K562 (cell line): ENCODE measurements around the gene GMPR. TPM values are rescaled to one million over a fixed set of nuclear protein-coding genes. Genes with fewer than 3 reads are reported as not detected.
A peak's percentile ranks its signal among the peaks of the same experiment; 100 is the strongest.

ENCODE experiments used
- BACH1 ChIP-seq: fragments of 200-800 bp; sonication (Bioruptor generic); IDR thresholded peaks from 2 replicates; pipeline ENCODE4 v1.6.1; 2016; ENCODE audit warnings: missing genetic modification characterization, missing compliant biosample characterization
- CREB3 ChIP-seq: fragments of 450-650 bp; conservative IDR thresholded peaks from 2 replicates; pipeline ENCODE4 v1.6.1; 2016; ENCODE audit warnings: missing genetic modification characterization, low read depth, mild to moderate bottlenecking, missing compliant biosample characterization, moderate library complexity
- ELK3 ChIP-seq: fragments of 450-650 bp; formaldehyde crosslinking; IDR thresholded peaks from 2 replicates; pipeline ENCODE4 v1.4.0; 2020; ENCODE audit warnings: mild to moderate bottlenecking
- ETV5 ChIP-seq: sonication (generic); formaldehyde crosslinking; IDR thresholded peaks from 2 replicates; pipeline ENCODE4 v1.4.0; 2020; ENCODE audit warnings: low read depth, mild to moderate bottlenecking, missing genetic modification reagents
- GTF2E2 ChIP-seq: fragments of 200-800 bp; sonication (Bioruptor generic); IDR thresholded peaks from 2 replicates; pipeline ENCODE4 v1.6.1; 2016; ENCODE audit warnings: missing genetic modification characterization, missing compliant biosample characterization
- IRF1 ChIP-seq: sonication (generic); formaldehyde crosslinking; IDR thresholded peaks from 2 replicates; pipeline ENCODE4 v1.8.0; 2022; ENCODE audit warnings: missing genetic modification reagents, mild to moderate bottlenecking, borderline replicate concordance
- IRF9 ChIP-seq: fragments of 450-650 bp; IDR thresholded peaks from 2 replicates; pipeline ENCODE4 v1.6.1; 2016; ENCODE audit warnings: missing biosample characterization, missing genetic modification characterization
- KDM1A ChIP-seq, 2 experiments: fragments of 450-650 bp; IDR thresholded peaks; 2 replicates each; pipeline ENCODE4 v1.6.1; 2016; ENCODE audit warnings: mild to moderate bottlenecking in 2 of 2
- KDM5B ChIP-seq: fragments of 200-600 bp; sonication (generic); IDR thresholded peaks from 2 replicates; pipeline ENCODE4 v1.6.1; 2012; ENCODE audit warnings: low read depth, mild to moderate bottlenecking, moderate library complexity, low read length, control low read depth, inconsistent platforms; ENCODE audit not compliant: insufficient replicate concordance
- MAFF ChIP-seq: IDR thresholded peaks from 2 replicates; pipeline ENCODE4 v1.6.1; 2012; ENCODE audit warnings: low read length, improper control_type of control experiment
- MAFG ChIP-seq: fragments of 450-650 bp; conservative IDR thresholded peaks from 2 replicates; pipeline ENCODE4 v1.6.1; 2016; ENCODE audit warnings: missing genetic modification characterization, missing compliant biosample characterization
- NFIX ChIP-seq: fragments of 250-450 bp; sonication (Bioruptor Pico); IDR thresholded peaks from 2 replicates; pipeline ENCODE4 v1.4.0; 2020; ENCODE audit warnings: low read depth, mild to moderate bottlenecking, moderate library complexity
- NR0B1 ChIP-seq: fragments of 450-650 bp; IDR thresholded peaks from one replicate; pipeline ENCODE4 v1.6.1; 2018; ENCODE audit warnings: mild to moderate bottlenecking, moderate library complexity; ENCODE audit not compliant: partially characterized antibody
- NR2F6 ChIP-seq: fragments of 450-650 bp; formaldehyde crosslinking; IDR thresholded peaks from 2 replicates; pipeline ENCODE4 v1.4.0; 2020; ENCODE audit warnings: mild to moderate bottlenecking
- NUFIP1 ChIP-seq: fragments of 450-650 bp; IDR thresholded peaks from 2 replicates; pipeline ENCODE4 v1.6.1; 2018; ENCODE audit not compliant: partially characterized antibody
- SMAD2 ChIP-seq: fragments of 150-350 bp; IDR thresholded peaks from 2 replicates; pipeline ENCODE4 v1.6.1; 2014; ENCODE audit warnings: low read depth, mild to moderate bottlenecking, low read length
- TBL1XR1 ChIP-seq, 2 experiments: IDR thresholded peaks; 2 replicates each; pipeline ENCODE4 v1.6.1; 2012; ENCODE audit warnings: improper control_type of control experiment in 2 of 2, low read length in 2 of 2, mild to moderate bottlenecking in 1 of 2
- TEAD2 ChIP-seq: fragments of 450-650 bp; IDR thresholded peaks from 2 replicates; pipeline ENCODE4 v1.6.1; 2016; ENCODE audit warnings: missing genetic modification characterization, control low read depth, missing compliant biosample characterization
- ZFX ChIP-seq: sonication (generic); formaldehyde crosslinking; IDR thresholded peaks from 2 replicates; pipeline ENCODE4 v1.8.0; 2022; ENCODE audit warnings: mild to moderate bottlenecking, missing genetic modification reagents, moderate library complexity
- ZNF146 ChIP-seq: IDR thresholded peaks from one replicate; pipeline ENCODE4 v1.6.1; 2018; ENCODE audit warnings: missing compliant biosample characterization; ENCODE audit not compliant: unreplicated experiment
- ZNF280A ChIP-seq: fragments of 450-650 bp; IDR thresholded peaks from 2 replicates; pipeline ENCODE4 v1.6.1; 2018; ENCODE audit warnings: mild to moderate bottlenecking, low read depth; ENCODE audit not compliant: partially characterized antibody
- ZNF583 ChIP-seq: fragments of 250-450 bp; sonication (Bioruptor Pico); IDR thresholded peaks from 2 replicates; pipeline ENCODE4 v1.4.0; 2020
- ZNF707 ChIP-seq: fragments of 250-450 bp; sonication (Bioruptor Pico); conservative IDR thresholded peaks from 2 replicates; pipeline ENCODE4 v1.8.0; 2022; ENCODE audit warnings: inconsistent platforms, mild to moderate bottlenecking, moderate library complexity
- polyA plus RNA-seq, 8 experiments: library from polyadenylated mRNA; depleted of rRNA in 4 of 8; stranded (reverse) in 5 of 8; unstranded in 3 of 8; fragments of >200 nt; fragmentation: Nextera tagmentation in 2 of 8; fragmentation: Illumina TruSeq in 1 of 8; extraction: Ambion mirVana in 2 of 8; extraction: Trizol in 1 of 8; gene quantifications; 2 replicates each; pipeline versions ENCODE4 v1.2.1 to v1.2.3, GENCODE V29; 2011 to 2014; ENCODE audit warnings: inconsistent platforms in 1 of 8, missing spikeins in 1 of 8
- total RNA-seq, 7 experiments: library from RNA; depleted of rRNA in 6 of 7; stranded (reverse); fragments of >200 nt in 6 of 7; fragmentation: Illumina TruSeq in 2 of 7; extraction: Trizol in 2 of 7; gene quantifications; 2 replicates each; pipeline versions ENCODE4 v1.2.1 to v1.2.3, GENCODE V29; 2011 to 2021; ENCODE audit warnings: low replicate concordance in 1 of 7

Gene GMPR
- total and polyA plus RNA-seq, 9 of the 15 experiments (the other 6 are each of a cell fraction or from before 2014, with no cell fraction given), result 34.6 to 83.7 (median 49.8) TPM

- TF ChIP-seq IRF9 (tag) (no peak), NR2F6 (CRISPR knock-in tag) (no peak), CREB3 (no peak), IRF1 (0 out of 2 replicates have a peak, but pooled peaks have one; percentile 6), GTF2E2 (tag) (no peak; the same call in 1 of the 2 replicates), TEAD2 (no peak), NR0B1 (no peak), ELK3 (CRISPR knock-in tag) (no peak), BACH1 (tag) (no peak), KDM5B (no peak), ZNF146 (CRISPR knock-in tag) (no peak), SMAD2 (no peak), ZFX (CRISPR knock-in tag) (peak; percentile 50; the same call in 1 of the 2 replicates), ZNF280A (no peak), MAFG (tag) (no peak), ZNF583 (CRISPR knock-in tag) (peak; percentile 30; the same call in 1 of the 2 replicates), TBL1XR1 (IDR thresholded peaks at IDR 0.05; ENCODE audit: low read length in 2 of 2) (no peak), KDM1A (IDR thresholded peaks at IDR 0.05) (no peak), NUFIP1 (no peak), MAFF (no peak), ZNF707 (CRISPR knock-in tag) (peak; percentile 50; the same call in 1 of the 2 replicates), ETV5 (CRISPR knock-in tag) (no peak), NFIX (0 out of 2 replicates have a peak, but pooled peaks have one; percentile 21)
Observed at GRCh38 chr6:16223362-16223761, 15.0 kb upstream of the GMPR start (continued).
